NCI-H774 (cell line): ENCODE results near the gene ZNF681.
"Not testable (repeated sequence)": the region's sequence is repeated elsewhere in the genome, so short reads cannot be mapped to it uniquely, and the experiment has no call there.

ENCODE experiments used
- DNase-seq: peaks from one replicate; lab custom pipeline; 2025; lab: John Stamatoyannopoulos, UW

ZNF681 gene

GRCh38 chr19:23692937-23693336, 65.8 kb downstream of the ZNF681 start:
- DNase-seq = not testable (repeated sequence)
